ENCODE results near the gene KIF26A.

DNA sequence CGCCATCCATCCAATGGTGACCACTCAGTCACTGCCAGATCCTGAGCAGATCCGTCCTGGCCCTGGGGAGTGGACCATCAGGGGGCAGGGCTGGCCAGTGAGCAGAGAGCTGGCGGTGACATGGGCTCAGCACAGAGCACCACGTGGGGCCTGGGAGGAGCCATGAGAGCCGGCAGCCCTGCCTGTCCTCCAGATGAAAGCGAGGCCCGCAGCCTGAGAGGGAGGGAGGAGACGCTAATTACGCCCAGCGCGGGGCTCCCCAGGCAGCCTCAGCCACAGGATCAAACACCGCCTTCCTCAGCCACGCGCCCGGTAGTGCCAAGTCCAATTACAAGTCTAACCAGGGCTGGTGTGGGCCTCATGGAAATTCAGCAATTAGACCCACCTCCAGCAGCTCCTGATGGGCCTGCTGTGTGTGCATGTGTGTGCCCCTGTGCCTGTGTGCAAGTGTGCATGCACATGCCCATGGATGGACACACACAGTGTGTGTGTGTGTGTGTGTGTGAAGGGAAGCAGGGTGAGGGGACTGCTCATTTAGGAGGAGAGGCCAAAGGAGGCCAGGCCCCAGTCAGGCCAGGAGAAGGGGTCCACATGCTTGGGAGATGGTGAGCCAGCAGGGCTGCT is 68.0 kb downstream of the KIF26A start:
- TF ChIP-seq, protein P1, sequence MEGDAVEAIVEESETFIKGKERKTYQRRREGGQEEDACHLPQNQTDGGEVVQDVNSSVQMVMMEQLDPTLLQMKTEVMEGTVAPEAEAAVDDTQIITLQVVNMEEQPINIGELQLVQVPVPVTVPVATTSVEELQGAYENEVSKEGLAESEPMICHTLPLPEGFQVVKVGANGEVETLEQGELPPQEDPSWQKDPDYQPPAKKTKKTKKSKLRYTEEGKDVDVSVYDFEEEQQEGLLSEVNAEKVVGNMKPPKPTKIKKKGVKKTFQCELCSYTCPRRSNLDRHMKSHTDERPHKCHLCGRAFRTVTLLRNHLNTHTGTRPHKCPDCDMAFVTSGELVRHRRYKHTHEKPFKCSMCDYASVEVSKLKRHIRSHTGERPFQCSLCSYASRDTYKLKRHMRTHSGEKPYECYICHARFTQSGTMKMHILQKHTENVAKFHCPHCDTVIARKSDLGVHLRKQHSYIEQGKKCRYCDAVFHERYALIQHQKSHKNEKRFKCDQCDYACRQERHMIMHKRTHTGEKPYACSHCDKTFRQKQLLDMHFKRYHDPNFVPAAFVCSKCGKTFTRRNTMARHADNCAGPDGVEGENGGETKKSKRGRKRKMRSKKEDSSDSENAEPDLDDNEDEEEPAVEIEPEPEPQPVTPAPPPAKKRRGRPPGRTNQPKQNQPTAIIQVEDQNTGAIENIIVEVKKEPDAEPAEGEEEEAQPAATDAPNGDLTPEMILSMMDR (IDR thresholded peaks at IDR 0.05; ENCODE audit: low read depth, low read length) = no peak
- no peak for TF ChIP-seq MAX (IDR thresholded peaks at IDR 0.05; ENCODE audit: low read depth, low read length)
